Lower lobe of right lung (tissue), 2 donors: Measurements from ENCODE around the gene EVC. TPM values are rescaled to one million over a fixed set of nuclear protein-coding genes. Genes with fewer than 3 reads are reported as not detected.

Experiments used
- ATAC-seq, 2 donors: fragments of 200-7000 bp; cut with Tn5 transposase; one replicate each; pipeline ENCODE4 v1.9.1; 2020 to 2022; ENCODE audit warnings: mild to moderate bottlenecking in 2 of 2, moderate library complexity in 2 of 2
- DNase-seq: peaks from one replicate; pipeline ENCODE4 v3.0.0-alpha.2; 2020
- H3K27ac ChIP-seq: fragments of 200-600 bp; one replicate; pipeline ENCODE4 v1.8.0; 2022
- H3K27me3 ChIP-seq: fragments of 200-600 bp; one replicate; pipeline ENCODE4 v1.8.0; 2022; ENCODE audit warnings: low read depth
- H3K36me3 ChIP-seq: fragments of 200-600 bp; one replicate; pipeline ENCODE4 v1.8.0; 2022; ENCODE audit warnings: mild to moderate bottlenecking
- H3K4me1 ChIP-seq: fragments of 200-600 bp; one replicate; pipeline ENCODE4 v1.8.0; 2022
- H3K4me3 ChIP-seq: fragments of 200-600 bp; one replicate; pipeline ENCODE4 v1.8.0; 2022; ENCODE audit warnings: mild to moderate bottlenecking
- H3K9me3 ChIP-seq: fragments of 200-600 bp; one replicate; pipeline ENCODE4 v1.8.0; 2022
- intact Hi-C: fragments of 100-400 bp; cut with DNase I; formaldehyde crosslinking; loops from one replicate; pipeline ENCODE4 v1.11.0; 2022
- total RNA-seq: library from RNA; stranded (reverse); fragmentation: NEBNext Ultra II Directional; extraction: Animal tissue kit (Norgen Biotek cat#: 25700); gene quantifications from one replicate; pipeline ENCODE4 v1.2.1, GENCODE V29; 2021
- TF ChIP-seq, protein P1 (sequence below): fragments of 200-600 bp; IDR thresholded peaks from one replicate; pipeline ENCODE4 v1.8.0; 2022; ENCODE audit warnings: antibody characterized with exemption, mild to moderate bottlenecking
- donor health status: DM: no; HTN: yes; CAD: no; lungs with severe emphysema.

EVC gene
- total RNA-seq, 1 donor from 2014 or later, result 24.3 TPM

- ATAC-seq (no peak), DNase-seq (no peak)
- no peaks in the 10 kb centered on the region for H3K27me3 ChIP-seq
- H3K9me3 ChIP-seq, result no peaks in the 10 kb centered on the region
- no peak overlapping the region for H3K27ac ChIP-seq
- peaks cover 49% of the 10 kb centered on the region for H3K36me3 ChIP-seq
- intact Hi-C loops, result no loop called here
- TF ChIP-seq, protein P1, sequence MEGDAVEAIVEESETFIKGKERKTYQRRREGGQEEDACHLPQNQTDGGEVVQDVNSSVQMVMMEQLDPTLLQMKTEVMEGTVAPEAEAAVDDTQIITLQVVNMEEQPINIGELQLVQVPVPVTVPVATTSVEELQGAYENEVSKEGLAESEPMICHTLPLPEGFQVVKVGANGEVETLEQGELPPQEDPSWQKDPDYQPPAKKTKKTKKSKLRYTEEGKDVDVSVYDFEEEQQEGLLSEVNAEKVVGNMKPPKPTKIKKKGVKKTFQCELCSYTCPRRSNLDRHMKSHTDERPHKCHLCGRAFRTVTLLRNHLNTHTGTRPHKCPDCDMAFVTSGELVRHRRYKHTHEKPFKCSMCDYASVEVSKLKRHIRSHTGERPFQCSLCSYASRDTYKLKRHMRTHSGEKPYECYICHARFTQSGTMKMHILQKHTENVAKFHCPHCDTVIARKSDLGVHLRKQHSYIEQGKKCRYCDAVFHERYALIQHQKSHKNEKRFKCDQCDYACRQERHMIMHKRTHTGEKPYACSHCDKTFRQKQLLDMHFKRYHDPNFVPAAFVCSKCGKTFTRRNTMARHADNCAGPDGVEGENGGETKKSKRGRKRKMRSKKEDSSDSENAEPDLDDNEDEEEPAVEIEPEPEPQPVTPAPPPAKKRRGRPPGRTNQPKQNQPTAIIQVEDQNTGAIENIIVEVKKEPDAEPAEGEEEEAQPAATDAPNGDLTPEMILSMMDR, result no peak
- no peak overlapping the region for H3K4me3 ChIP-seq
- no peaks in the 10 kb centered on the region for H3K4me1 ChIP-seq
Measured at GRCh38 chr4:5756271-5756670, 45.3 kb downstream of the EVC start.

DNA sequence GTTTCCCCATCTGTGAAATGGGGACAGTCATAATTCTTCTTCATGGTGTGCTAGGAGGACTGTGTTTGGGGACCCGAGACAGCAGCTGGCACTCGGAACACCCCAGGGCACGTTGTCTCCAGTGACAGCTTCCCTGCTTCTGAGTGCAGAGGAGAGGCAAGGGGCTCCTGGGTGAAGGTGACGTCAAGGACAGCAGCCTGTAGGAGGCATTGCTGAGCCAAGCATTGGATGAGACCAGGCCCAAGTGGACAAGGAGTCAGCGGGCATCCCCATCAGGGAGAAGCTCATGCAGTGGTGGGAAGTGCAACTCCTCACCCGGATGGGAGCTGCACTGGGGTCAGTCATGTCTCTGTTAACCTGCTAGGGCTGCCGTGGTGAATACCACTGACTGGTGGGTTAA, 46.1 kb downstream of the EVC start:
- Histone ChIP-seq H3K4me3 (no peak overlapping the region), H3K27ac (no peak overlapping the region), H3K36me3 (peaks cover 48% of the 10 kb centered on the region), H3K27me3 (no peaks in the 10 kb centered on the region), H3K4me1 (no peaks in the 10 kb centered on the region), H3K9me3 (no peaks in the 10 kb centered on the region)
- ATAC-seq, result no peak
- TF ChIP-seq, protein P1, result no peak
- DNase-seq, result no peak
- intact Hi-C loops, result no loop called here

DNA sequence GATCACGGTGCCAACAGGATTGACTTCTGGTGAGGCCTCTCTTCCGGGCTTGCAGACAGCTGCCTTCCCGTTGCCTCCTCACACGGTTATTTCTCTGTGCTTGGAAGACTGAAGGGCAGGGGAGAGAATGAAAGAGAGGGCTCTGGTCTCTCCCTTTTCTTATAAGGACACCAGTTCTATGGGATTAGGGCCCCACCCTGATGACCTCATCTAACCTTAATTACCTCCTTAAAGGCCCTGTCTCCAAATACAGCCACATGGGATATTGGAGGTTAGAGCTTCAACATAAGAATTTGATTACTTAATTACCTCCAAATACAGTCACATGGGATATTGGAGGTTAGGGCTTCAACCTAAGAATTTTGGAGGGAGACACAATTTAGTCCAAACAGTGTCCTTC, 46.5 kb downstream of the EVC start:
- Histone ChIP-seq H3K4me3 (no peak overlapping the region), H3K36me3 (peaks cover 44% of the 10 kb centered on the region), H3K27ac (no peak overlapping the region), H3K9me3 (no peaks in the 10 kb centered on the region), H3K4me1 (no peaks in the 10 kb centered on the region), H3K27me3 (no peaks in the 10 kb centered on the region)
- TF ChIP-seq, protein P1, result no peak
- no peak for ATAC-seq
- no peak for DNase-seq
- intact Hi-C loops, result no loop called here

DNA sequence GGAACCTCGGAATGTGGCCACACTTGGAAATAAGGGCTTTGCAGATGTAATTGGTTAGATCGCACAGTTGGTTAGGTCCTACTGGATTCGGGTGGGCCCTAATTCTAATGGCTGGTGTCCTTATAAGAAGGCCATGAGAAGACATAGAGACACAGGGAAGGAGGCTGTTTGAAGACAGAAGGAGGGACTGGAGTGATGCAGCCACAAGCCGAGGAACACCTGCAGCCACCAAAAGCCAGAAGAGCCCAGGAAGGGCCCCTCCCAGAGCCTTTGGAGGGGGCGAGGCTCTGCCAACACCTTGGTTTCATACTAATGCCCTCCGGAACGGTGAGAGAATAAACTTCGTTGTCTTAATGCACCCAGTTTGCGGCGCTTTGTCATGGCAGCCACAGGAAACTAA, 47.0 kb downstream of the EVC start:
- DNase-seq (no peak), ATAC-seq (no peak)
- H3K27me3 ChIP-seq, result no peaks in the 10 kb centered on the region
- no peak overlapping the region for H3K4me3 ChIP-seq
- no peaks in the 10 kb centered on the region for H3K9me3 ChIP-seq
- no peaks in the 10 kb centered on the region for H3K4me1 ChIP-seq
- H3K36me3 ChIP-seq, result peaks cover 40% of the 10 kb centered on the region
- intact Hi-C loops, result no loop called here
- TF ChIP-seq, protein P1, result no peak
- H3K27ac ChIP-seq, result no peak overlapping the region

DNA sequence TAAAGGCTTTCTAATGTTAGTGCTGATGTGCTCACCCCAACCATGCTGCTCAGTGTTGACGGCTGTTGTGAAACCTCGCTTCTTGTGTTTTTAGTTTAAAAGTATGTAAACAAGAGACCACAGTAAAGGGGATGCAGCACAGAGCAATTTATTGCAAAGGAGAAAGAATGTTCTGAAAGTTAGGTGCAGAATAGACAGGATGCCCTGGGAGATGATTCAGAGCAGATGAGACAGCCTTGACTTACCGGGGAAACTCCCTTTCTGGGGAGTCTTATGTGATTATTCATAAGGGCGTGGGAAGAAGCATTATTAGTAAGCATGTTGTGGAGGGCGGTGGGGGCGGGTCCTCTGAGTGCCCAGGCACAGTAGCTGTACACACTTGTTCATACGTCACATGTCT, 47.7 kb downstream of the EVC start:
- no peak for ATAC-seq
- no peak overlapping the region for H3K27ac ChIP-seq
- H3K4me3 ChIP-seq, result no peak overlapping the region
- peaks cover 37% of the 10 kb centered on the region for H3K36me3 ChIP-seq
- DNase-seq, result no peak
- TF ChIP-seq, protein P1, result no peak
- H3K4me1 ChIP-seq, result no peaks in the 10 kb centered on the region
- intact Hi-C loops, result no loop called here
- no peaks in the 10 kb centered on the region for H3K9me3 ChIP-seq
- H3K27me3 ChIP-seq, result no peaks in the 10 kb centered on the region
